Ureter (tissue), 1 donor: ENCODE results near the gene PIP4K2C. TPM values are rescaled to one million over a fixed set of nuclear protein-coding genes. Genes with fewer than 3 reads are reported as not detected.
A peak's percentile ranks its signal among the peaks of the same experiment; 100 is the strongest.
"Not testable (repeated sequence)": the region's sequence is repeated elsewhere in the genome, so short reads cannot be mapped to it uniquely, and the experiment has no call there.

Source experiments
- DNase-seq: peaks from one replicate; pipeline ENCODE4 v3.0.0-alpha.2; 2020; ENCODE audit warnings: low spot score
- total RNA-seq: library from RNA; stranded (reverse); gene quantifications from one replicate; pipeline ENCODE4 v1.2.4, GENCODE V29; 2023
- donor health status: DM: yes; HTN: yes; CAD: no.

Gene PIP4K2C
- total RNA-seq, 1 donor from 2014 or later, result 48.0 TPM

DNA sequence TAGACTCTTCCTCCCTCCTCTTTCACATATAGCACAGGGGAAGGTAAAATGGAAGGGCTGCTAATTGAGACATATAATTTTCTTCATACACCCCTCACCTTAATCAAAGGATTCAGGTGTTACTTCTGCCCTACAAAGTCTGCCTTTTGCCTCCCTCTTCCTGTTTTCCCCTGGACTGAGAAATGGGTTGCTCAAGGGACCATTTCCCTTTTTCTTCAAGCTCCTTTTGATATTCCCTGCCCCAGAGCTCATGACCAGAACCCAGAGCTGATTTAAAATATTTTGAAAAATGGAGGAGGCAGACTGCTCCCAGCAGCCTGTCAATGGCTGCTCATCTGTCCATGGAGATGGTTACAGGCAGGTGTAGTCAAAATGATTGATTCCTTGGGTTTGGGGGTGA is 6.3 kb upstream of the PIP4K2C start:
- DNase-seq, result no peak

DNA sequence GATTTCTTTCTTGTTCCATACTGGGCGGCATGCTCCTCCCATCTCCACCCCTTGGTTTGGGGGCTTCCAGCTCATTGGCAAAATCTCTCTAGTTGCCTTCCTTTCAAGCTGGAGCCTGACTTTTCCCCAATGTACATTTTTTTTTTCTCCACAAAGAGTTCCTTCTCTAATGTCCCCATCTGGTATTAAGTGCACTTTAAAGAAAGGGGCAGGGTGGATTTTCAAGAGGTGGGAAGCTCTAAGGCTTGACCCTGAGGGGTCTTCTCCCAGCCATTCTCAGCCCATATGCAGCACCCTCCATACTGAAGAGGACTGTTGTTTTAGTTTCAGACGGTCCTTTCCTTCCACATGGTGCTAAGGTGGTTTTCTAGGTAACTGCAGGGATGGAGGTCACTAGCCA is 5.8 kb upstream of the PIP4K2C start:
- DNase-seq, result no peak

DNA sequence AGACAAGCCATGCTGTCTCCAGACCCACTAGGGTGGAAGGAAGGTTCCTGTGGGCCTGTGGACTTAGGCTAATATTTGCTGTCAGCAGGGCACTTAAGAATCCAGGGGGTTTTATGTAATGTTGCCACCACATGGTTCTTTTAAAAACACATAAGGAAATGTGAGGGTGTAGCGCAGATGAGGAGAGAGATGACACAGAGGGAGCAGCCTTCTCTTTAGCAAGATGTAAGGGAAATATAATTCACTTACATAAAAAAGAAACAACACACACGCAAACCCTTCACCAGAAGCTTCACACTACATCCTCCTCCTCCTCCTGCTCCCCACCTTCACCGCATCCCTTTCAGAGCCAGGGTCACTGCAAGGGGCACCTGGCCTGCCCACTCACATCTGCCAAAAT is 4.9 kb upstream of the PIP4K2C start:
- DNase-seq, result no peak

- DNase-seq, result no peak
Measured at GRCh38 chr12:57586832-57587429, 4.1 kb upstream of the PIP4K2C start.

- not testable (repeated sequence) for DNase-seq
Measured at GRCh38 chr12:57588951-57589610, 1.9 kb upstream of the PIP4K2C start.

DNA sequence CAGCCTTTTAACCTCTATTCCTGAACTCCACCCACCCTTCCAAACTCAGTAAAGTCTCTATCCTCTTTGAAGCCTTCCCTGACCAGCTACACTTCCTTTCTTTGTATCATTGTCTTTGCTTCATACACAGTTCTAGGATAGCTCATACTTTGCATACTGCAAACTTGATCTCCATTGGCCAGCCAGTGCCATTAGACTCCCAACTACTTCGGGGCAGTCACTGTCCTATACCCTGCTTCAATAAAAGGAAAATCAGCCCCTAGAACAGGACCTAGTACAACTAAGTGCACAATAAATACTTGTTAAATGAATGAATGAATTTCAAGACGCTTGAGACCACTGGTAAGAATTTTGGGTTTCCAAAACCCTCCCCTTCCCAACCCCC is 521 bp upstream of the PIP4K2C start:
- no peak for DNase-seq

GRCh38 chr12:57591782-57592325 is 862 bp downstream of the PIP4K2C start:
- no peak for DNase-seq

- DNase-seq, result no peak
Measured at GRCh38 chr12:57592551-57593165, 1.7 kb downstream of the PIP4K2C start.

DNA sequence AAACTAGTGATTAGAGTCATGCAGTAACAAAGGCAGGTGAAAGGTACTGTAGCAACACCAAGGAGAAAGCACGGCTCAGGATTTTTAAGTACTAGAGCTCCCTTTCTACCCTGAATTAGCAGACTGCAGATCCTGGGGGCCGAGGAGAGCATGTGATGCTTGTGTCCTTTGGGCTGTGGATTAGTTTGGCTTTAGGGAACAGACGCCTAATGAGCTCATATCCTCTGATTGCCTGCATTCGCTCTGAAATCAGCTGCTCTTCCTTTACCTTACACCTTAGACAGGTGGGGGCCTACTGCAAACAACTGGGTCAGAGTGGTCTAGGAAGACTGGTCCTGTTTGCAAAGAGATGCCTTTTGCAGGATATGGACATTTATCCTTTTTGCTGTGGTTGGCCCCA is 2.2 kb downstream of the PIP4K2C start:
- no peak for DNase-seq

DNA sequence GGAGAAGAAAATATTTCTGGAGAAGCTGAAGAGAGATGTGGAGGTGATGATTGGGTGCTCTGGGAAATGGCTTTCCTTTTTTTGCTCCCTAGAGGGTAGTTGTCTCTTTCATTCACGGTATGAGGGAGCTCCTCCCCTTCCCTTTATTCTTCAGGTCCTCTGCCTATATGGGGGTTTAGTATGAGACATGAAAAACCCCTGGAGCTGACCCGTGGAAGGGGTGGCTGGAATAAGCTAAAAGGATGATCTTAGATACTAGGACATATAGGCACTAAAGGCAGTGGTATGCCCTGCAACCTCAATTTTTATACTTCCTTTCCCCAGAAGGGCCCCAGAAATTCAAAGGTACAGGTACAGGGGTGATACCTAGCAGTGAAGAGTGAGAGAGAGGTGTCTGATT is 9.4 kb downstream of the PIP4K2C start:
- no peak for DNase-seq

DNA sequence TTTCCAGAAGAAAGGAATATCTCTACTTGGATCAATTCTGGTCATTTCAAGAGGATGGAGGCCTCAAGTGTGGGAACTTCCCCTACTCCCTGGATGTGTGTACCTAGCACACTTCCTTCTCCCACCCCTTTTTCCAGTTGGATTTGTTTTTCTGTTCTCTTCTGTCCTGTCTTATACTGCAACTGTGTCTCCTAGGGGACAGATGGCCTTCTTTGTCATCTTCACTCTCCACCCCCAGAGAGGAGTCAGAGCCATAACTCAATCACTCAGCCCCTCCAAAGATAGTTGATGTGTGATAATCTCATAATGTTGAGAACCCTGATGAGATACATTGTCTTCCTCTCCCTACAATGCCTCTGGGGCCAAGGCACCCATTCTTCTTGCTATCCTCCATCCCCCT is 11.6 kb downstream of the PIP4K2C start:
- DNase-seq, result no peak

DNA sequence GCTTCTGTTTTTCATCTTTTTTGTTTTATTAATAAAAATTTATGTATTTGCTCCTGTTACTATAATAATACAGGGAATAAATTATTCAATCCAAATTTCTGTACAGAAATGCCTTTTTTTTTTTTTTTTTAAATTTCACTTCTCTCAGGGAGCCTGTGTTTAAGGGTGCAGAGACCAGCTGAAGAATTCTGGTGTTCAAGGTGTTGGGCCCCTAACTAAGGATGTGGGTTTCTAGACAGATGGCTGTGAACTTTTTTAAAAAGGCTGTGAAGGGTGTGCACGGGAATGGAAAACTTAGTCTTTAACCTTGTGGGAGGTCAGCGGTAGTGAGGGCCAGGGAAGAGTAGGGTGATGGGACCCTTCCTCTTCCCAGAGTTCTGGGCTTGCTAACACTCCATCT is 12.3 kb downstream of the PIP4K2C start:
- DNase-seq, result no peak

- DNase-seq, result peak; percentile 68
Measured at GRCh38 chr12:57603815-57604453, 12.9 kb downstream of the PIP4K2C start.

- DNase-seq, result peak; percentile 56
Measured at GRCh38 chr12:57604454-57604991, 13.5 kb downstream of the PIP4K2C start, which contains the start of gene DTX3. Gene DTX3, plus strand, starts transcription at chr12:57604824. Its CDS starts 1,694 bp downstream, at chr12:57606518.

GRCh38 chr12:57604992-57605810 is 14.2 kb downstream of the PIP4K2C start:
- DNase-seq, result no peak

GRCh38 chr12:57605811-57606311 is 14.9 kb downstream of the PIP4K2C start:
- no peak for DNase-seq

GRCh38 chr12:57606399-57606798 is 15.4 kb downstream of the PIP4K2C start:
- no peak for DNase-seq

DNA sequence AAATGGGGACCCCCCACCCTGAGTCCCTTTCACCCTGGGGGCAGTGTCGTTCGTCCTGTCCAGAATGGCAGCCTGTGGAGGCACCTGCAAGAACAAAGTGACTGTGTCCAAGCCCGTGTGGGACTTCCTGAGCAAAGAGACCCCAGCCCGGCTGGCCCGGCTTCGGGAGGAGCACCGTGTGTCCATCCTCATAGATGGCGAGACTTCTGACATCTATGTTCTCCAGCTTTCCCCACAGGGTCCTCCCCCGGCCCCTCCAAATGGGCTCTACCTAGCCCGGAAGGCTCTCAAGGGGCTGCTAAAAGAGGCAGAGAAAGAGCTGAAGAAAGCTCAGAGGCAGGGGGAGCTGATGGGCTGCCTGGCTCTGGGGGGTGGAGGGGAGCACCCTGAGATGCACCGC is 15.8 kb downstream of the PIP4K2C start:
- DNase-seq, result no peak

- no peak for DNase-seq
Measured at GRCh38 chr12:57607958-57608663, 17.1 kb downstream of the PIP4K2C start.

- no peak for DNase-seq
Measured at GRCh38 chr12:57609101-57609780, 18.2 kb downstream of the PIP4K2C start.
